ENCODE measurements around the gene RAB17.

RAB17 gene

DNA sequence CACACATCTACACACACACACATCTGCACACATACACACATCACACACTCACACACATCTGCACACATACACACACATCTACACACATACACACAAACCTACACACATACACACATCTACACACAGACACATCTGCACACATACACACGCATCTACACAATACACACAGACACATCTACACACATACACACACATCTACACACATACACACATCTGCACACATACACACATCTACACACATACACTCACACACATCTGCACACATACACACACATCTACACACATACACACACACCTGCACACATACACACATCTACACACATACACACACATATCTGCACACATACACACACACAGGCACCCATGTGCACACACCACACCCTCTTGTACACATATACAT, 24.6 kb downstream of the RAB17 start:
- Histone ChIP-seq H4K8ac (ENCODE audit: low read length) (no peak overlapping the region), H3K79me1 (replicated peaks; ENCODE audit: low read length, poor library complexity, severe bottlenecking) (no peaks in the 10 kb centered on the region), H3K4me2 (ENCODE audit: low read length, poor library complexity, severe bottlenecking) (no peak overlapping the region), H3K27ac (ENCODE audit: low read length, poor library complexity, severe bottlenecking) (no peak overlapping the region), H3K23ac (ENCODE audit: low read length in 2 of 2) (no peak overlapping the region), H3K4me1 (ENCODE audit: control insufficient read depth, insufficient read depth, low read depth, low read length) (no peaks in the 10 kb centered on the region), H3K9ac (ENCODE audit: low read length) (no peak overlapping the region), H3K4ac (ENCODE audit: low read depth in 1 of 2, low read length in 2 of 2) (no peak overlapping the region), H3K18ac (ENCODE audit: low read depth in 1 of 2, low read length in 2 of 2) (no peak overlapping the region), H4K91ac (ENCODE audit: low read length) (peak overlapping the region; percentile 19), H2BK15ac (ENCODE audit: low read depth, poor library complexity, severe bottlenecking) (no peak overlapping the region), H2AK5ac (ENCODE audit: low read length, severe bottlenecking) (no peak overlapping the region), H3K36me3 (ENCODE audit: control insufficient read depth in 1 of 2, insufficient read depth in 2 of 2, low read depth in 1 of 2, low read length in 2 of 2) (no peaks in the 10 kb centered on the region), H2BK120ac (ENCODE audit: low read depth, low read length) (no peak overlapping the region), H3K14ac (ENCODE audit: low read length in 2 of 2) (peak overlapping the region in 1 of 2 experiments; percentile 3), H2BK12ac (ENCODE audit: low read length in 2 of 2) (no peak overlapping the region), H2BK5ac (ENCODE audit: low read depth, low read length, poor library complexity, severe bottlenecking) (no peak overlapping the region), H3K27me3 (ENCODE audit: control insufficient read depth in 1 of 2, insufficient read depth in 1 of 2, low read length in 2 of 2) (peaks cover 12 to 27% of the 10 kb centered on the region in 2 experiments), H3K4me3 (ENCODE audit: insufficient read depth in 1 of 2, low read depth in 1 of 2, low read length in 2 of 2) (no peak overlapping the region), H3K9me3 (ENCODE audit: control insufficient read depth, low read length) (no peaks in the 10 kb centered on the region), H2AFZ (ENCODE audit: low read depth, low read length) (no peak overlapping the region)
- 88% methylated on average over 1 of the region's 1 CpG for WGBS
- DNase-seq: no peak

DNA sequence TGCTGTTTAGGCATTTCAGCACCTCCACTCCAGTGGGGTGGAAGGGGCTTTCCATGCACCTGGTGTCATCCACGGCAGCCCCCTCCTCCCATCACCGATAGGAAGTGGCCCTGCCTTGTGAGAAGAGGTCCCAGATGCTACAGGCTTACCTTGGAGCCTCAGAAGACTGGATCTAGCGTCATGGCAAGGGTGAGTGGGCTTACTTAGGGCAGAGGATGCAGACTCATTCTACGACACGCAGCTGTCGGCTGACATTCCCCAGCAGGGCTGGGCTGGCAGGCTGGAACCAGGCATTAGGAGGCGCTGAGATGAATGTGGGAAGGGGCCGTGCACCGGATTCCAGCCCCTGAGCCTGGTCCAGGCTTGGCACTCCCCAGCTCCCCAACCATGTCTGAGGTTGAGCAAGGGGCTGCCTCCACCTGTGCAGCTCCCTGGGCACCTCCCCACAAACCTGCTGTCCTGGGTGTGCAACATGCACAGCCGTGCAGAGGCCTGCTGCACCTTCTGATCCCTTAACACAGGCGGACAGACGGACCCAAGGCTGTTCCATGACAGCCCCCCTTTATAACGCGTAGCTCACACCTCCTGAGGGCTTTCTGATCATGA, 25.9 kb downstream of the RAB17 start:
- no peaks in the 10 kb centered on the region for H3K36me3 ChIP-seq (ENCODE audit: control insufficient read depth in 1 of 2, insufficient read depth in 2 of 2, low read depth in 1 of 2, low read length in 2 of 2)
- no peak for DNase-seq
- 88% methylated on average over 14 of the region's 14 CpGs for WGBS
- H2BK12ac ChIP-seq (ENCODE audit: low read length in 2 of 2): no peak overlapping the region
- H3K4me1 ChIP-seq (ENCODE audit: control insufficient read depth, insufficient read depth, low read depth, low read length): no peaks in the 10 kb centered on the region
- H3K14ac ChIP-seq (ENCODE audit: low read length in 2 of 2): no peak overlapping the region
- H4K91ac ChIP-seq (ENCODE audit: low read length): no peak overlapping the region
- peaks cover 12 to 27% of the 10 kb centered on the region in 2 experiments for H3K27me3 ChIP-seq (ENCODE audit: control insufficient read depth in 1 of 2, insufficient read depth in 1 of 2, low read length in 2 of 2)
- no peaks in the 10 kb centered on the region for H3K9me3 ChIP-seq (ENCODE audit: control insufficient read depth, low read length)
- no peaks in the 10 kb centered on the region for H3K79me1 ChIP-seq (replicated peaks; ENCODE audit: low read length, poor library complexity, severe bottlenecking)
- no peak overlapping the region for H2BK120ac ChIP-seq (ENCODE audit: low read depth, low read length)
- no peak overlapping the region for H4K8ac ChIP-seq (ENCODE audit: low read length)
- H3K23ac ChIP-seq (ENCODE audit: low read length in 2 of 2): peak overlapping the region in 1 of 2 experiments; percentile 50
- no peak overlapping the region for H3K4me2 ChIP-seq (ENCODE audit: low read length, poor library complexity, severe bottlenecking)
- no peak overlapping the region for H3K4me3 ChIP-seq (ENCODE audit: insufficient read depth in 1 of 2, low read depth in 1 of 2, low read length in 2 of 2)
- H2AFZ ChIP-seq (ENCODE audit: low read depth, low read length): no peak overlapping the region
- H3K18ac ChIP-seq (ENCODE audit: low read depth in 1 of 2, low read length in 2 of 2): no peak overlapping the region
- no peak overlapping the region for H2BK5ac ChIP-seq (ENCODE audit: low read depth, low read length, poor library complexity, severe bottlenecking)
- H2BK15ac ChIP-seq (ENCODE audit: low read depth, poor library complexity, severe bottlenecking): no peak overlapping the region
- no peak overlapping the region for H2AK5ac ChIP-seq (ENCODE audit: low read length, severe bottlenecking)
- no peak overlapping the region for H3K27ac ChIP-seq (ENCODE audit: low read length, poor library complexity, severe bottlenecking)
- H3K9ac ChIP-seq (ENCODE audit: low read length): no peak overlapping the region
- H3K4ac ChIP-seq (ENCODE audit: low read depth in 1 of 2, low read length in 2 of 2): no peak overlapping the region

GRCh38 chr2:237563816-237564215, 26.7 kb downstream of the RAB17 start:
- no peak overlapping the region for H4K8ac ChIP-seq (ENCODE audit: low read length)
- H3K79me1 ChIP-seq (replicated peaks; ENCODE audit: low read length, poor library complexity, severe bottlenecking): no peaks in the 10 kb centered on the region
- no peak overlapping the region for H2BK5ac ChIP-seq (ENCODE audit: low read depth, low read length, poor library complexity, severe bottlenecking)
- no peak overlapping the region for H2AFZ ChIP-seq (ENCODE audit: low read depth, low read length)
- H3K27me3 ChIP-seq (ENCODE audit: control insufficient read depth in 1 of 2, insufficient read depth in 1 of 2, low read length in 2 of 2): peaks cover 12 to 27% of the 10 kb centered on the region in 2 experiments
- H3K14ac ChIP-seq (ENCODE audit: low read length in 2 of 2): no peak overlapping the region
- no peak overlapping the region for H3K18ac ChIP-seq (ENCODE audit: low read depth in 1 of 2, low read length in 2 of 2)
- H3K36me3 ChIP-seq (ENCODE audit: control insufficient read depth in 1 of 2, insufficient read depth in 2 of 2, low read depth in 1 of 2, low read length in 2 of 2): peaks cover 0 to 4% of the 10 kb centered on the region in 2 experiments
- peak; percentile 51 for DNase-seq
- H3K4ac ChIP-seq (ENCODE audit: low read depth in 1 of 2, low read length in 2 of 2): no peak overlapping the region
- no peak overlapping the region for H2BK12ac ChIP-seq (ENCODE audit: low read length in 2 of 2)
- no peak overlapping the region for H2BK15ac ChIP-seq (ENCODE audit: low read depth, poor library complexity, severe bottlenecking)
- no peak overlapping the region for H3K4me3 ChIP-seq (ENCODE audit: insufficient read depth in 1 of 2, low read depth in 1 of 2, low read length in 2 of 2)
- no peak overlapping the region for H3K4me2 ChIP-seq (ENCODE audit: low read length, poor library complexity, severe bottlenecking)
- peaks cover 7% of the 10 kb centered on the region for H3K4me1 ChIP-seq (ENCODE audit: control insufficient read depth, insufficient read depth, low read depth, low read length)
- no peak overlapping the region for H2BK120ac ChIP-seq (ENCODE audit: low read depth, low read length)
- H3K9ac ChIP-seq (ENCODE audit: low read length): no peak overlapping the region
- no peak overlapping the region for H3K23ac ChIP-seq (ENCODE audit: low read length in 2 of 2)
- H4K91ac ChIP-seq (ENCODE audit: low read length): no peak overlapping the region
- no peak overlapping the region for H2AK5ac ChIP-seq (ENCODE audit: low read length, severe bottlenecking)
- 48% methylated on average over 14 of the region's 14 CpGs for WGBS
- no peak overlapping the region for H3K27ac ChIP-seq (ENCODE audit: low read length, poor library complexity, severe bottlenecking)
- H3K9me3 ChIP-seq (ENCODE audit: control insufficient read depth, low read length): no peaks in the 10 kb centered on the region

DNA sequence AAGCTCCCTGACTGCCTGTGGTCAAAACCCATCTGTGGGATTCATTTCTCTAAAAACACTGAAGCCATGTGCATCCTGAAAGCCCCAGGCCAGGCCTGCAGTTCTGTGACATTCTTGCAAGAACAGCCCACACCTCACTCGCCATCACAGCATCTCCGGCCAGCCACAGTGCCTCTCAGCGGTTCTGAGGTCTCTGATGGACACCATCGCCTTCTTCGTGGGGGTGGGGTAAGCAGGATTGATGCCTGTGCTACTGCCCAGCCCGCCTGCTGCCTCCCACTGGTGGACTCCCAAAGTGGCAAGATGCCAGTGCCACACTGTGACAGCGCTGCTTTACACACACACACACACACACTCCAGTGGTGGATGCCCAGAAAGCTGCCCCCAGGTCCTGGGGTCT, 29.3 kb downstream of the RAB17 start:
- no peaks in the 10 kb centered on the region for H3K79me1 ChIP-seq (replicated peaks; ENCODE audit: low read length, poor library complexity, severe bottlenecking)
- H3K27ac ChIP-seq (ENCODE audit: low read length, poor library complexity, severe bottlenecking): no peak overlapping the region
- H3K4me1 ChIP-seq (ENCODE audit: control insufficient read depth, insufficient read depth, low read depth, low read length): peaks cover 11% of the 10 kb centered on the region
- no peak overlapping the region for H3K23ac ChIP-seq (ENCODE audit: low read length in 2 of 2)
- H3K9ac ChIP-seq (ENCODE audit: low read length): no peak overlapping the region
- H2BK15ac ChIP-seq (ENCODE audit: low read depth, poor library complexity, severe bottlenecking): no peak overlapping the region
- H3K4me3 ChIP-seq (ENCODE audit: insufficient read depth in 1 of 2, low read depth in 1 of 2, low read length in 2 of 2): no peak overlapping the region
- peaks cover under 1 to 20% of the 10 kb centered on the region in 2 experiments for H3K36me3 ChIP-seq (ENCODE audit: control insufficient read depth in 1 of 2, insufficient read depth in 2 of 2, low read depth in 1 of 2, low read length in 2 of 2)
- no peak overlapping the region for H2BK12ac ChIP-seq (ENCODE audit: low read length in 2 of 2)
- 77% methylated on average over 7 of the region's 7 CpGs for WGBS
- no peak overlapping the region for H3K4me2 ChIP-seq (ENCODE audit: low read length, poor library complexity, severe bottlenecking)
- no peak overlapping the region for H3K18ac ChIP-seq (ENCODE audit: low read depth in 1 of 2, low read length in 2 of 2)
- H2AFZ ChIP-seq (ENCODE audit: low read depth, low read length): no peak overlapping the region
- H4K8ac ChIP-seq (ENCODE audit: low read length): no peak overlapping the region
- no peak for DNase-seq
- peaks cover 1% of the 10 kb centered on the region for H3K9me3 ChIP-seq (ENCODE audit: control insufficient read depth, low read length)
- no peak overlapping the region for H3K14ac ChIP-seq (ENCODE audit: low read length in 2 of 2)
- H3K4ac ChIP-seq (ENCODE audit: low read depth in 1 of 2, low read length in 2 of 2): no peak overlapping the region
- H2BK120ac ChIP-seq (ENCODE audit: low read depth, low read length): no peak overlapping the region
- no peak overlapping the region for H2AK5ac ChIP-seq (ENCODE audit: low read length, severe bottlenecking)
- H4K91ac ChIP-seq (ENCODE audit: low read length): no peak overlapping the region
- H3K27me3 ChIP-seq (ENCODE audit: control insufficient read depth in 1 of 2, insufficient read depth in 1 of 2, low read length in 2 of 2): peaks cover 12 to 27% of the 10 kb centered on the region in 2 experiments
- no peak overlapping the region for H2BK5ac ChIP-seq (ENCODE audit: low read depth, low read length, poor library complexity, severe bottlenecking)
